GM21423 (cell line): ENCODE measurements around the gene AMOTL1.

Experiments used
- ATAC-seq: cut with Tn5 transposase; IDR thresholded peaks from one replicate; pipeline ENCODE4 v1.9.1; 2021; ENCODE audit warnings: mild to moderate bottlenecking, moderate library complexity; ENCODE audit not compliant: unreplicated experiment

The AMOTL1 gene

DNA sequence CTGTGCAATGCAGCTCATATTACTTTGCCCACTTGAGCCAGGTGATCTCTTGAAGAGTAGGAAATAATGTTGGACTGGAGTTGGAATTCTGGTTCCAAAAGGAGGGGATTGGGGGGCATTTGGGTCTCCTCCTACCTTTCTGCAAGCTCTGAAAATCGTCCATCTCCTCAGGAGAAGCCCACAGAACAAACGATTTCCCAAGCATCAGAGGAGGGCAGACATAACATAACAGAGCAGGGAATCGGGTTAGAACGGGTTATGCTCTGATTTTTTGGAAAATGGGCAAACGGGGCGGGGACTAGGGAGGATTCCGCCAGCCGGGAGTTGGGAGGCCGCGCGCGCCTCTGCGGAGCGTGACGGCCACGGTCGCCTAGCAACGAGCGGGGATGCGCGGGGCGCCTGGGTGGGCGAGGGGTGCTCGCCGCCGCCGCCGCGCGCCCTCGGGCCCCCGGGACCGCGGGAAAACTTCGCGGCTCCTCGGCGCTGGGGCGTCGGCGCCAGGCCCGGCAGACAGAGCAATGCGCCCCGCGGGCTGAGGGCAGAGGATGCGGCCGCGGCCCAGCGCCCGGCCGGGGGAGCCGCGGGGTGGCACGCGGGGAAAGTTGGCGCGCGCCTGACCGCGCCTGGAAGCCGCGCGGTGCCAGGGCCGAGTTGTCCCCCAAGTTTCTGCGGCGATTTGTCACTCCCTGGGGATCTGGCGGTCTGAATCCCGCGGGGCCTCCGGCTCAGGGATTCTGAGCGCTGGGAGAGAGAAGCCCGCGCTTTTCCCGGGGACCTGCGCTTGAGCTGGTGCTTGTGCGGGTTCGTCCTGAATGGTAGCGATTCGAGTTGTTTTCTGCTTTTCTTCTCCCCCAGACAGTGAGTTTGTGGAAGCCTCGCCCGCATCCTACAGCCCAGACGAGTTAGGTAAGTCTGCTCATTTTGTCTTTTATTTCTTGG is 27.8 kb upstream of the AMOTL1 start:
- peak; percentile 27 for ATAC-seq

GRCh38 chr11:94741022-94741679 is 27.0 kb upstream of the AMOTL1 start:
- peak; percentile 64 for ATAC-seq

- no peak for ATAC-seq
These were observed 25.5 kb upstream of the AMOTL1 start for GRCh38 chr11:94742665-94743064.

DNA sequence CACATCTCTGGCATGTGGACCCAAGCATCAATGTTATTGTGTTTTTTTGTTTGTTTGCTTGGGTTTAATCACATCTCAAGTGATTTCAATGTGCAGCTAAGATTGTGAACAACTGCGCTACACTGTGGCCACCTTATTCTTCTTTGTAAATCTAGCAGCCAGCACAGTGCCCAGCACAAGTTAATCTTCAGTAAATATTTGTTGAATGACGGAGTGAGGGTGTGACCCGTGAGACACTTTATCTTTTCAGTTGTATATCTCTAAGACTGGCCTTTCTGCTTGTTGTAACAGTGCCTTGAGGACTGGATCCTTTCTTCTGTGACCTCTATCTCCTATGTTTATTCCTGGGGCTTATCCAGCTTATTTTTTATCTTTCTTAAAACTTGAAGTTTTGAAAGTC is 21.4 kb upstream of the AMOTL1 start:
- no peak for ATAC-seq

GRCh38 chr11:94747146-94747545 is 21.0 kb upstream of the AMOTL1 start:
- ATAC-seq: no peak

GRCh38 chr11:94747601-94748041 is 20.5 kb upstream of the AMOTL1 start:
- no peak for ATAC-seq

DNA sequence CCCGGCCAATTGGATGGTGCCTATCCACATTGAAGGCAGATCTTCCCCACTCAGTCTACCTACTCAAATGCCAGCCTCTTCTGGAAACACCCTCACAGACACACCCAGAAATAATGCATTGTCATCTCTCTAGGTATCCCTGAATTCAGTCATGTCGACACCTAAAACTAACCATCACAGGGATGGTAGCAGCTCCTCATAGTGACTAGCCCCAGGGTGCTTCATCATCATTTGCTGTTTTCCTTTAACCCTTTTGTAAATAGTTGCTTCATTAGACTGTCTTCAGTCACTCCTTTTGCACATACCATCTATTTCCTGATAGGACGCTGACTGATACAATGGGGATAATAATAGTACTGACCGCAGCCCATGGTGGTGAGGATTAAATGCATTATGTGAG is 18.8 kb upstream of the AMOTL1 start:
- ATAC-seq: no peak

- no peak for ATAC-seq
These were observed 17.6 kb upstream of the AMOTL1 start for GRCh38 chr11:94750319-94751217.

DNA sequence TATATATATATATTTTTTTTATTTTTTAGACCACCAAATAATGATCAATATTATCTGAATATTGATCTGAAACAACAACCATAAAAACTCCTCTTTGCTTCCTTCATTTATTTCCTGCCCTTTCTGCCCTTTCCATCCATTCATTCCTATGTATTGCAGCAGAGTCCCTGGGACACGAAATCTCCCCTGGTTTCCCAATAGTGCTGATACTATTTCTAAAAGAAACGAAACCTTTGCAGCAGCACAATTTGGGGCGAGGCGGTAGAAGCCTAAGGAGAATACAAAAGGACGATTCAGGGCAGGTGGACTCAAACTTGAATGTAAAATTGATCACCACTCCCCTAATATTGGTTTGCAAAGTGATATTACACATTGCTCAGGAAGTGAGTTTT is 16.9 kb upstream of the AMOTL1 start:
- ATAC-seq: no peak

DNA sequence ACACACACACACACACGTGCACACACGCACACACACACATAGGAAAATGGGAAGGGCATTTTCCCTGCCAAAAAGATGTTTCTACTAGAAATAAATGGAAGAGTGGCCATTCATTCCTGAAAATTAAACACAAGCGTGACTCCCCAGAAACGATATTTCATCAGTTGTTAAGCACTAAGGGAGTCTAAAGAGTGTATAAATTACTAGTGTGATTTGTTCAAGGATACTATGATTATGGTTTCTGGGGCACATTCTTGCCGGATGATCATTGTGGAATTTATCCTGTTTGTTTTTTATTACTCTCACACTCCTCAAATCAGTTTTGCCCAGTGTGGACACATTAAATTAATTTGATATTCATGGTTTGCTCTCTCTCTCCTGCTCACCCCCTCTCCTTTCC is 16.4 kb upstream of the AMOTL1 start:
- ATAC-seq: no peak

GRCh38 chr11:94753630-94754029 is 14.5 kb upstream of the AMOTL1 start:
- no peak for ATAC-seq

DNA sequence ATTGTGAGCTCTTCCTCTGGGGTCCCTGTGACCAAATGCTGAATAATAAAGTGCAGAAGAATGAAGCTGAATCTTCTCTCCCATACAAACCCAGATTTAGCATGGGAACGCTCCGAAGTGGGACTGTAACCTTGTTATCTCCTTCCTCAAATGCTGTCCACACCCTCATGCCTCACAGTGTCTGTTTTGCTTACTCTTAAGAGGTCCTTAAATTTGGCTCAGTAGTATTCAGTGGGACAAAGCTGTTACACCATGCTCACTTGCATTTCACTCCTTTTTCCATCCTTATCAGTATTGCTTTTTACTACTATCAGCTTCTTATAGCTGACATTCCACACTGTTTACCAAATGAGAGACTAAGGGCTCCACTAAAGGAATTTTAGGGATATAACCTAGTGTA is 13.8 kb upstream of the AMOTL1 start:
- ATAC-seq: no peak

DNA sequence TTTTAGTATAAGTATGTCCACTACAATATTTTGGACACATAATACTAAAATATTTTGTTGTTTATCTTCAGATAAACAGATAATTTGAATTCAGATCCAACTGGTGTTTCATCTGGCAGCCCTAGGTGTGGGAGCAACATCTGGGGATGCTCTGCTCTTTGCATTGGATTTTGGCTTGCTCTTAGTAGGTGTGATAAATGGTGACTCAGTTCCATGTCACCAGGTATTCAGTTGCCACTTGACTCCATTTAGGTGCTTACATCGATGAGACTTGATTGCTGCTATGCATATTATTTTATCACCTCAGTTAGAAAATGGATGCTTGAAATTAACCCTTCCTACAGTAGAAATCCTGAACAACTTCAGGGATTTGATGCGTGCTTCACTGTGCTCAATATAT is 13.3 kb upstream of the AMOTL1 start:
- no peak for ATAC-seq

GRCh38 chr11:94755494-94755893 is 12.7 kb upstream of the AMOTL1 start:
- no peak for ATAC-seq

DNA sequence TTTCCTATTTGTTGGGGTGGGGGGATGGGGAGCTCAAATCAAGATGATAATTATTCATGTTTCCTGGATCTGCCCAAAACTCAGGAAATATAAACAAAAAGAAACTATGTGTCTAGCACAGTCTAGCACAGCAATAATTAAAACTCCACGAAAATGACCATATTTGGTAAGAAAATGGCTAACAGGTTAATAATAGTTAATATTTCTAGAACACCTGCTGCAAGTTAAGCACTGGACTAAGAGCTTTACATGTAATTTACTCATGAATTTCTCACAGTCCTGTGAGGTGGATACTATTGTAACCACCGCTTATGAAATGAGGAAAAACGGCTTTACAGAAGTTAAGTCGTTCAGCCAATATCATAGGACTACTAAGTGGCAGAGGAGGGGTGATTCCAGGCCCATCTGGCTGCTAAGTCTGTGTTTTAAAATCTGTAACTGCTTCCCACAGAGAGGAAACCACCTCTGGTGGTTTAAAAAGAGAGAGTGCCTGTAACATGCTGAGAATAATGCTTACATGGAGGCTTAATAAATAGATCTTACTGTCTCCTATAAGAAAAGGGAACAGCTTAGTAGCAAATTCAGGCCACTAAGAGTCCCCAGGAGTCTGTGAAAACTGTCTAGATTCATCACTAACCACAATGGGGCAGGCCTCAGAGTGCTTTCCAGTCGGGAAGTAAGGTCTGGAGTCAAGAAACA is 11.0 kb upstream of the AMOTL1 start:
- peak; percentile 67 for ATAC-seq

DNA sequence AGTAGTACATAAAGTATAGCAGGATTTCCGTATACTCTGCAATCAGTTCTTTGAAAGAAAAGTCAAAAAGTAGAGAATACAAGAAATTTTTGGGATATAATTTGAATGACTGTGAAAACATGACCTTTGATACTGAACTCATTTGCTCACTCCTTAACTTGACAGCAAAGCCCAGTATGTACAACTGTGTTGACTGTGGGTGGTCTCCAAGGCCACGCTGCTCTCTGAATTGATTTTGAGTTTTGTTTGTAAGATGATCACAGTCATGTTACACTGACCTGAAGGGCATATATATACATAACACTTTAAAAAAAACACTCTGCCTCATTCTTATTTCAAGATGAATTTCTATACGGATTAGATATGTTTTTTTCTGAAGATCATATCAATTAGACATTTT is 9.5 kb upstream of the AMOTL1 start:
- no peak for ATAC-seq

DNA sequence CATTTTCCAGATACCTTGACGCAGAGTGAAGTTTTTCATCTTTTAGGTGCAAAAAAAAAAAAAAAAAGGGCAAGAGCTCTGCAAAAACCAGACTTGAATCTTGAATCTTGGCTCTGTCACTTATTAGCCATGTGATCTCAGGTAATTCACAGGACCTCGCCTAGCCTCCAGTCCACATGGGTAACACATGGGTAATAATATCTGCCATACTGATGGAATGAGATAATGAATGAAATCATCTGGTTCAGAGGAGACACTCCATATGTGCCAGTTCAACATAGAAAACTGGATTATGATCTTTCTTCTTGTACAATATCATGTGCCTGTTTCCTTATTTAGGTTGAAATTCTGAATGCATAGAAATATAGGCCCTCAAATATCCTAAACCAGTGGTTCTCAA is 8.6 kb upstream of the AMOTL1 start:
- no peak for ATAC-seq

GRCh38 chr11:94760296-94760695 is 7.9 kb upstream of the AMOTL1 start:
- ATAC-seq: no peak

DNA sequence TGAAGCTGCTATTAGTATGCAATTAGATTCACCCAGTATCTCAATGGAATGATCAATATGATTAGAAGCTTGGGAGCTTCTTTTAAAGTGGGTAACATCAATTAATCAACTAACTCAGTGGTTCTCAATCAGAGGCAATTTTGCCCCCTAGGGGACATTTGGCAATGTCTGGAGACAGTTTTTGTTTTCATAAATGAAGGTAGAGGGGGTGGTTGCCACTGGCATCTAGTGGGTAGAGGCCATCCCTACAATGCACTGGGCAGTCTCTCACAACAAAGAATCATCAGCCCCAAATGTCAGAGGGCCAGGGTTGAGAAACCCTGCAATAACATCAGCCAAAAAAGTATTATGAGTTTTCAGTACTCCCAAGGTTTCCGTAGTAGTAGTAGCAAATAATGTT is 5.9 kb upstream of the AMOTL1 start:
- ATAC-seq: peak; percentile 52

GRCh38 chr11:94762995-94763394 is 5.2 kb upstream of the AMOTL1 start:
- no peak for ATAC-seq
